Transverse colon (tissue), 4 donors: ENCODE data around the gene SIRT5.

ENCODE experiments used
- POLR2A ChIP-seq: fragments of 450-650 bp; IDR thresholded peaks from one replicate; pipeline ENCODE4 v1.6.1; 2016; ENCODE audit warnings: antibody characterized with exemption, mild to moderate bottlenecking, moderate library complexity
- POLR2AphosphoS5 ChIP-seq, 3 donors: sonication (generic); formaldehyde crosslinking; IDR thresholded peaks; one replicate each; pipeline ENCODE4 v1.6.1; 2016; ENCODE audit warnings: antibody characterized with exemption in 3 of 3
- TF ChIP-seq, protein P1 (sequence below), 5 experiments: fragments of 200-600 bp in 3 of 5; fragments of 450-650 bp in 2 of 5; sonication (generic) in 3 of 5; IDR thresholded peaks; 1 replicate in 2 of 5; 2 replicates in 3 of 5; pipeline ENCODE4 v1.5.1; 2016 to 2017; ENCODE audit warnings: antibody characterized with exemption in 5 of 5, inconsistent platforms in 3 of 5, mild to moderate bottlenecking in 2 of 5, moderate library complexity in 1 of 5

DNA sequence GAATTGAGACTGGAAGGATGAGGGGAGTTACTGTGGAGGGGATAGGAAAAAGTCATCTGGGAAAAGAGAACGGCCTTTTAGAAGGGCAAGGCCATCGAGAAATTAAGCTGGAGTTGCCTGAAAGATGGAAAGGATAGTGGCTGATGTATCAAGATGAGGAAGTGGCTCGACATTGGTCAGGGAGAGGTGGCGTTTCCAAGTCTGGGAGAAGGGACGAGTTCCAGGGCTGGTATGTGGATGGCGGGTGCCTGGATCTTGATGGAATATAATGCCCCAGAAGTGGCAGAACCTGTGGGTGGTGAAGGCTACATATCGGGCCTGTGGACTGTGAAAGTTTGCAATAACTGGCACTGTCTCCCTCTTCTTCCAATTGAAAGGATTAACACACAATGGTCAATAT, 2.2 kb upstream of the SIRT5 start:
- TF ChIP-seq, protein P1, sequence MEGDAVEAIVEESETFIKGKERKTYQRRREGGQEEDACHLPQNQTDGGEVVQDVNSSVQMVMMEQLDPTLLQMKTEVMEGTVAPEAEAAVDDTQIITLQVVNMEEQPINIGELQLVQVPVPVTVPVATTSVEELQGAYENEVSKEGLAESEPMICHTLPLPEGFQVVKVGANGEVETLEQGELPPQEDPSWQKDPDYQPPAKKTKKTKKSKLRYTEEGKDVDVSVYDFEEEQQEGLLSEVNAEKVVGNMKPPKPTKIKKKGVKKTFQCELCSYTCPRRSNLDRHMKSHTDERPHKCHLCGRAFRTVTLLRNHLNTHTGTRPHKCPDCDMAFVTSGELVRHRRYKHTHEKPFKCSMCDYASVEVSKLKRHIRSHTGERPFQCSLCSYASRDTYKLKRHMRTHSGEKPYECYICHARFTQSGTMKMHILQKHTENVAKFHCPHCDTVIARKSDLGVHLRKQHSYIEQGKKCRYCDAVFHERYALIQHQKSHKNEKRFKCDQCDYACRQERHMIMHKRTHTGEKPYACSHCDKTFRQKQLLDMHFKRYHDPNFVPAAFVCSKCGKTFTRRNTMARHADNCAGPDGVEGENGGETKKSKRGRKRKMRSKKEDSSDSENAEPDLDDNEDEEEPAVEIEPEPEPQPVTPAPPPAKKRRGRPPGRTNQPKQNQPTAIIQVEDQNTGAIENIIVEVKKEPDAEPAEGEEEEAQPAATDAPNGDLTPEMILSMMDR (IDR thresholded peaks at IDR 0.05): no peak
- TF ChIP-seq POLR2A: no peak
- TF ChIP-seq POLR2AphosphoS5 (IDR thresholded peaks at IDR 0.05): no peak
